Caco-2 (cell line): ENCODE results near the gene CDH13. TPM values are rescaled to one million over a fixed set of nuclear protein-coding genes. Genes with fewer than 3 reads are reported as not detected.

ENCODE experiments used
- BruUV-seq: library from RNA; stranded (reverse); fragments of 400-500 nt; replicated peaks from 2 replicates; lab custom pipeline; 2021; lab: Mats Ljungman, UMichigan
- CTCF ChIA-PET: fragments of 300-600 bp; sonication (Branson Sonifier 250); formaldehyde crosslinking; loops from one replicate; lab custom pipeline; 2022; ENCODE audit warnings: antibody characterized with exemption; lab: Charles Lee
- POLR2A ChIA-PET: fragments of 300-600 bp; sonication (Branson Sonifier 250); formaldehyde crosslinking; loops from one replicate; lab custom pipeline; 2022; ENCODE audit warnings: antibody characterized with exemption; lab: Charles Lee
- DNase-seq, 2 experiments: peaks; one replicate each; pipeline versions ENCODE4 v3.0.0 to v3.0.0-alpha.2; 2020 to 2022
- H3K27me3 ChIP-seq: replicated peaks from 2 replicates; pipeline ENCODE4 v1.6.0; 2011; ENCODE audit warnings: low read length; ENCODE audit not compliant: control insufficient read depth, insufficient read depth
- H3K36me3 ChIP-seq: 2 replicates; pipeline ENCODE4 v1.5.1; 2011; ENCODE audit warnings: low read length; ENCODE audit not compliant: control insufficient read depth, insufficient read depth
- H3K4me1 ChIP-seq: fragments of 250-450 bp; sonication (Bioruptor Pico); 2 replicates; pipeline ENCODE4 v1.5.1; 2020; ENCODE audit warnings: mild to moderate bottlenecking
- H3K4me3 ChIP-seq: 2 replicates; pipeline ENCODE4 v1.5.1; 2011; ENCODE audit warnings: low read depth, mild to moderate bottlenecking, control low read depth, low read length
- H3K9me3 ChIP-seq: fragments of 250-450 bp; sonication (Bioruptor Pico); 2 replicates; pipeline ENCODE4 v1.5.1; 2020; ENCODE audit warnings: mild to moderate bottlenecking, moderate library complexity
- H3K27ac Mint-ChIP-seq: one replicate; pipeline ENCODE4 v1.8.0; 2022; ENCODE audit warnings: mixed read lengths; ENCODE audit not compliant: unreplicated experiment
- H3K27me3 Mint-ChIP-seq: one replicate; pipeline ENCODE4 v1.8.0; 2022; ENCODE audit warnings: mixed read lengths; ENCODE audit not compliant: insufficient read depth, unreplicated experiment
- H3K36me3 Mint-ChIP-seq: one replicate; pipeline ENCODE4 v1.8.0; 2022; ENCODE audit warnings: mild to moderate bottlenecking, mixed read lengths; ENCODE audit not compliant: insufficient read depth, unreplicated experiment
- H3K4me1 Mint-ChIP-seq: one replicate; pipeline ENCODE4 v1.8.0; 2022; ENCODE audit warnings: low read depth, mixed read lengths; ENCODE audit not compliant: unreplicated experiment
- H3K4me3 Mint-ChIP-seq: one replicate; pipeline ENCODE4 v1.8.0; 2022; ENCODE audit warnings: mild to moderate bottlenecking, moderate library complexity, mixed read lengths; ENCODE audit not compliant: unreplicated experiment
- H3K9me3 Mint-ChIP-seq: one replicate; pipeline ENCODE4 v1.8.0; 2022; ENCODE audit warnings: mixed read lengths; ENCODE audit not compliant: unreplicated experiment
- CTCF ChIP-seq, 2 experiments: fragments of 200-600 bp in 1 of 2; IDR thresholded peaks; 1 replicate in 1 of 2; 2 replicates in 1 of 2; pipeline versions ENCODE4 v1.5.1 to v1.8.0; 2011 to 2022; ENCODE audit warnings: antibody characterized with exemption in 1 of 2, control low read depth in 1 of 2, inconsistent platforms in 1 of 2, low read depth in 1 of 2, low read length in 1 of 2, mild to moderate bottlenecking in 1 of 2, moderate library complexity in 1 of 2; ENCODE audit not compliant: insufficient read depth in 1 of 2, severe bottlenecking in 1 of 2, unreplicated experiment in 1 of 2
- intact Hi-C: fragments of 100-400 bp; cut with micrococcal nuclease; formaldehyde crosslinking; loops from one replicate; pipeline ENCODE4 v1.10.0; 2022; ENCODE audit not compliant: unreplicated experiment
- total RNA-seq: library from RNA; stranded (reverse); gene quantifications from 2 replicates; pipeline ENCODE4 v1.2.3, GENCODE V29; 2022

The CDH13 gene
- total RNA-seq, 1 experiment from 2014 or later: 2.2 TPM

GRCh38 chr16:82895843-82896242, 269.1 kb downstream of the CDH13 start:
- no peak overlapping the region for H3K4me3 Mint-ChIP-seq
- peaks cover 15% of the 10 kb centered on the region for H3K9me3 Mint-ChIP-seq
- intact Hi-C loops: no loop called here
- Histone ChIP-seq H3K9me3 (no peaks in the 10 kb centered on the region), H3K36me3 (no peaks in the 10 kb centered on the region), H3K4me3 (no peak overlapping the region), H3K4me1 (no peaks in the 10 kb centered on the region), H3K27me3 (no peaks in the 10 kb centered on the region)
- H3K36me3 Mint-ChIP-seq: no peaks in the 10 kb centered on the region
- H3K27me3 Mint-ChIP-seq: peaks cover 6% of the 10 kb centered on the region
- H3K27ac Mint-ChIP-seq: no peak overlapping the region
- BruUV-seq: no TSS peak
- CTCF ChIA-PET: no interaction called here
- no peak for DNase-seq
- H3K4me1 Mint-ChIP-seq: no peaks in the 10 kb centered on the region
- no peak for TF ChIP-seq CTCF (IDR thresholded peaks at IDR 0.05; ENCODE audit: insufficient read depth in 1 of 2, low read depth in 1 of 2, low read length in 1 of 2, severe bottlenecking in 1 of 2, unreplicated experiment in 1 of 2)
- POLR2A ChIA-PET: no interaction called here

- no peak overlapping the region for H3K27ac Mint-ChIP-seq
- intact Hi-C loops: no loop called here
- no peaks in the 10 kb centered on the region for H3K4me1 Mint-ChIP-seq
- H3K4me3 ChIP-seq: no peak overlapping the region
- no peaks in the 10 kb centered on the region for H3K9me3 ChIP-seq
- no peaks in the 10 kb centered on the region for H3K4me1 ChIP-seq
- CTCF ChIA-PET: no interaction called here
- no peaks in the 10 kb centered on the region for H3K36me3 Mint-ChIP-seq
- no peak overlapping the region for H3K4me3 Mint-ChIP-seq
- POLR2A ChIA-PET: no interaction called here
- peaks cover 17% of the 10 kb centered on the region for H3K9me3 Mint-ChIP-seq
- no peak for DNase-seq
- peaks cover 11% of the 10 kb centered on the region for H3K27me3 Mint-ChIP-seq
- no peaks in the 10 kb centered on the region for H3K36me3 ChIP-seq
- no TSS peak for BruUV-seq
- TF ChIP-seq CTCF (IDR thresholded peaks at IDR 0.05; ENCODE audit: insufficient read depth in 1 of 2, low read depth in 1 of 2, low read length in 1 of 2, severe bottlenecking in 1 of 2, unreplicated experiment in 1 of 2): no peak
- H3K27me3 ChIP-seq: no peaks in the 10 kb centered on the region
Observed at GRCh38 chr16:82899006-82899405, 272.2 kb downstream of the CDH13 start.

- no peak overlapping the region for H3K4me3 Mint-ChIP-seq
- H3K9me3 ChIP-seq: no peaks in the 10 kb centered on the region
- no peak overlapping the region for H3K4me3 ChIP-seq
- DNase-seq: no peak
- no peaks in the 10 kb centered on the region for H3K4me1 Mint-ChIP-seq
- H3K27me3 Mint-ChIP-seq: peaks cover 11% of the 10 kb centered on the region
- no peak overlapping the region for H3K27ac Mint-ChIP-seq
- intact Hi-C loops: no loop called here
- CTCF ChIA-PET: no interaction called here
- POLR2A ChIA-PET: no interaction called here
- H3K4me1 ChIP-seq: no peaks in the 10 kb centered on the region
- H3K9me3 Mint-ChIP-seq: peaks cover 8% of the 10 kb centered on the region
- H3K27me3 ChIP-seq: no peaks in the 10 kb centered on the region; the same call in 1 of the 2 replicates
- no TSS peak for BruUV-seq
- H3K36me3 Mint-ChIP-seq: no peaks in the 10 kb centered on the region
- TF ChIP-seq CTCF (IDR thresholded peaks at IDR 0.05; ENCODE audit: insufficient read depth in 1 of 2, low read depth in 1 of 2, low read length in 1 of 2, severe bottlenecking in 1 of 2, unreplicated experiment in 1 of 2): no peak
- no peaks in the 10 kb centered on the region for H3K36me3 ChIP-seq
Observed at GRCh38 chr16:82899731-82900450, 273.1 kb downstream of the CDH13 start.
